GM12865 (cell line): ENCODE measurements around the gene SLC43A2.

Experiments
- DNase-seq: peaks from one replicate; pipeline ENCODE4 v3.0.0; 2010; ENCODE audit warnings: low read depth
- H3K4me3 ChIP-seq: 2 replicates; pipeline ENCODE4 v1.5.1; 2011; ENCODE audit warnings: mild to moderate bottlenecking, low read depth, low read length, control low read depth
- CTCF ChIP-seq: IDR thresholded peaks from 2 replicates; pipeline ENCODE4 v1.5.1; 2011; ENCODE audit warnings: low read length, control low read depth, low read depth, inconsistent platforms; ENCODE audit not compliant: insufficient read depth; ENCODE audit errors: missing control alignments

Gene SLC43A2

GRCh38 chr17:1625581-1625980 is 3.1 kb downstream of the SLC43A2 start:
- no peak for TF ChIP-seq CTCF
- DNase-seq = no peak

GRCh38 chr17:1625053-1625452 is 3.6 kb downstream of the SLC43A2 start:
- no peak for TF ChIP-seq CTCF
- DNase-seq = no peak
- no peak overlapping the region for H3K4me3 ChIP-seq

More at GRCh38 chr17:1625581-1625980, 3.1 kb downstream of the SLC43A2 start:
- H3K4me3 ChIP-seq = no peak overlapping the region

GRCh38 chr17:1624650-1625049 is 4.0 kb downstream of the SLC43A2 start:
- no peak overlapping the region for H3K4me3 ChIP-seq
- no peak for TF ChIP-seq CTCF

GRCh38 chr17:1623057-1623630 is 5.5 kb downstream of the SLC43A2 start:
- no peak for TF ChIP-seq CTCF
- no peak for DNase-seq
- H3K4me3 ChIP-seq = no peak overlapping the region

More at GRCh38 chr17:1624650-1625049, 4.0 kb downstream of the SLC43A2 start:
- DNase-seq = no peak

- H3K4me3 ChIP-seq = no peak overlapping the region
- no peak for TF ChIP-seq CTCF
- DNase-seq = no peak
Observed at GRCh38 chr17:1621273-1621954, 7.2 kb downstream of the SLC43A2 start.

GRCh38 chr17:1620486-1620885 is 8.1 kb downstream of the SLC43A2 start:
- no peak for DNase-seq
- TF ChIP-seq CTCF = no peak
- no peak overlapping the region for H3K4me3 ChIP-seq
